ENCODE results near the gene ATAD3B. TPM values are rescaled to one million over a fixed set of nuclear protein-coding genes. Genes with fewer than 3 reads are reported as not detected.
A peak's percentile ranks its signal among the peaks of the same experiment; 100 is the strongest.
"Not testable (repeated sequence)": the region's sequence is repeated elsewhere in the genome, so short reads cannot be mapped to it uniquely, and the experiment has no call there.

Gene ATAD3B
- total RNA-seq, 1 experiment from 2014 or later, result 68.9 TPM

DNA sequence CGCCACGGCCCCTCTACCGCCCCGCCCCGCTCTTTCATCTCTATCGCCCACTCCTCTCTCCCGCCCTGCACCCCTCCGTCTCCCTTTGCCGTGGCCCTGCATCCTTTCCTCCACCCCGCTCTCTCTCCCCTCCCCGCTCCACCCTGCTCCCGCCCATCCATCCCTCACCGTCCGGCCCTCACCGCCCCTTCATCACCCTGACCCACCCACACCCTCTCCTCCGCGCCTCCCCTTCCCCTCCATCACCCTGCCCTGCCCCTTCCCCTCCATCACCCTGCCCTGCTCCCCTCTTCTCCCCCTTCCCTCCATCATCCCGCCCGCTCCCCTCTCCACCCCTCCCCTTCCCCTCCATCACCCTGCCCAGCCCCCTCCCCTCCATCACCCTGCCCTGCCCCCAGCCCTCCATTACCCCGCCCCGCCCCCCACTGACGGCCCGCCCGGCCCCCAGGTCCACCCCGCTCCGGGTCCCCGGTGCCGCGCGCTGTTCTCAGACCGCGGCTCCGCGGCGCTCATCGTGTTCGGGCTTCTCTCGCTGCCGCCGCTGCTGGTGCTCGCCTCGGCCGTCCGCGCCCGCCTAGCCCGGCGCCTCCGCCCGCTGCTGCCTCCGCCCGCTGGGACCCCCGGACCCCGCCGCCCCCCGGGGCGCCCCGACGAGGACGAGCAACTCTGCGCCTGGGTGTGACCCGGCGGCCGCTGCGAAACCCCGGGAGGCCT is 44.3 kb upstream of the ATAD3B start:
- TF ChIP-seq, protein P1, sequence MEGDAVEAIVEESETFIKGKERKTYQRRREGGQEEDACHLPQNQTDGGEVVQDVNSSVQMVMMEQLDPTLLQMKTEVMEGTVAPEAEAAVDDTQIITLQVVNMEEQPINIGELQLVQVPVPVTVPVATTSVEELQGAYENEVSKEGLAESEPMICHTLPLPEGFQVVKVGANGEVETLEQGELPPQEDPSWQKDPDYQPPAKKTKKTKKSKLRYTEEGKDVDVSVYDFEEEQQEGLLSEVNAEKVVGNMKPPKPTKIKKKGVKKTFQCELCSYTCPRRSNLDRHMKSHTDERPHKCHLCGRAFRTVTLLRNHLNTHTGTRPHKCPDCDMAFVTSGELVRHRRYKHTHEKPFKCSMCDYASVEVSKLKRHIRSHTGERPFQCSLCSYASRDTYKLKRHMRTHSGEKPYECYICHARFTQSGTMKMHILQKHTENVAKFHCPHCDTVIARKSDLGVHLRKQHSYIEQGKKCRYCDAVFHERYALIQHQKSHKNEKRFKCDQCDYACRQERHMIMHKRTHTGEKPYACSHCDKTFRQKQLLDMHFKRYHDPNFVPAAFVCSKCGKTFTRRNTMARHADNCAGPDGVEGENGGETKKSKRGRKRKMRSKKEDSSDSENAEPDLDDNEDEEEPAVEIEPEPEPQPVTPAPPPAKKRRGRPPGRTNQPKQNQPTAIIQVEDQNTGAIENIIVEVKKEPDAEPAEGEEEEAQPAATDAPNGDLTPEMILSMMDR (conservative IDR thresholded peaks at IDR 0.05; ENCODE audit: low read depth, low read length), result no peak
- no peak for TF ChIP-seq EZH2 (IDR thresholded peaks at IDR 0.05; ENCODE audit: borderline replicate concordance, low read depth, low read length, poor library complexity, severe bottlenecking)
- BruUV-seq (replicated peaks), result no TSS peak
- Histone ChIP-seq H3K9me3 (ENCODE audit: low read depth, low read length, poor library complexity, severe bottlenecking) (no peaks in the 10 kb centered on the region), H3K27me3 (replicated peaks; ENCODE audit: insufficient read depth, low read depth, low read length, poor library complexity) (no peaks in the 10 kb centered on the region), H3K4me3 (ENCODE audit: low read depth, low read length, poor library complexity, severe bottlenecking) (peak overlapping the region; percentile 50), H3K36me3 (ENCODE audit: insufficient read depth, low read length, poor library complexity, severe bottlenecking) (no peaks in the 10 kb centered on the region), H3K27ac (ENCODE audit: low read depth, low read length, poor library complexity, severe bottlenecking) (no peak overlapping the region), H3K4me1 (ENCODE audit: insufficient read depth, low read length, poor library complexity, severe bottlenecking) (no peaks in the 10 kb centered on the region)
- DNase-seq (ENCODE audit: low spot score), result no peak
- POLR2A ChIA-PET (ENCODE audit: low non-redundant PET), result no interaction called here
- intact Hi-C loops (cut with micrococcal nuclease; ENCODE audit: unreplicated experiment), result no loop called here
- CTCF ChIA-PET, result no interaction called here

DNA sequence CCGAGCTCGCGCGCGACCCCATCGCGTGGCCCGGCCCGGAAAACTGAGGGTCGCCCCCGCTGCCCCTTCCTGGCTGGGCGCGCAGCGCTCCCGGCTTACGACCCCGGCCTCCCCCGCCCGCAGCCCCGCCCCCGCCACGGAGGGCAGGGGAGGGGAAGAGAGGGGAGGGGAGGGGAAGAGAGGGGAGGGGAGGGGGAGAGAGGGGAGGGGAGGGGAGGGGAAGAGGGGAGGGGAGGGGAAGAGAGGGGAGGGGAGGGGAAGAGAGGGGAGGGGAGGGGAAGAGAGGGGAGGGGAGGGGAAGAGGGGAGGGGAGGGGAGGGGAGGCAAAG is 43.8 kb upstream of the ATAD3B start:
- no peak for TF ChIP-seq EZH2 (IDR thresholded peaks at IDR 0.05; ENCODE audit: borderline replicate concordance, low read depth, low read length, poor library complexity, severe bottlenecking)
- TF ChIP-seq, protein P1 (conservative IDR thresholded peaks at IDR 0.05; ENCODE audit: low read depth, low read length), result no peak
- intact Hi-C loops (cut with micrococcal nuclease; ENCODE audit: unreplicated experiment), result no loop called here
- DNase-seq (ENCODE audit: low spot score), result no peak
- peak overlapping the region; percentile 50 for H3K4me3 ChIP-seq (ENCODE audit: low read depth, low read length, poor library complexity, severe bottlenecking)
- H3K27me3 ChIP-seq (replicated peaks; ENCODE audit: insufficient read depth, low read depth, low read length, poor library complexity), result no peaks in the 10 kb centered on the region
- CTCF ChIA-PET, result no interaction called here
- H3K4me1 ChIP-seq (ENCODE audit: insufficient read depth, low read length, poor library complexity, severe bottlenecking), result no peaks in the 10 kb centered on the region
- no peaks in the 10 kb centered on the region for H3K36me3 ChIP-seq (ENCODE audit: insufficient read depth, low read length, poor library complexity, severe bottlenecking)
- H3K9me3 ChIP-seq (ENCODE audit: low read depth, low read length, poor library complexity, severe bottlenecking), result no peaks in the 10 kb centered on the region
- BruUV-seq (replicated peaks), result no TSS peak
- H3K27ac ChIP-seq (ENCODE audit: low read depth, low read length, poor library complexity, severe bottlenecking), result no peak overlapping the region
- POLR2A ChIA-PET (ENCODE audit: low non-redundant PET), result interaction anchor here (0.6 kb wide), 1 partner anchor 481 kb away, joined by 5 read pairs; no protein-coding TSS in a partner anchor

DNA sequence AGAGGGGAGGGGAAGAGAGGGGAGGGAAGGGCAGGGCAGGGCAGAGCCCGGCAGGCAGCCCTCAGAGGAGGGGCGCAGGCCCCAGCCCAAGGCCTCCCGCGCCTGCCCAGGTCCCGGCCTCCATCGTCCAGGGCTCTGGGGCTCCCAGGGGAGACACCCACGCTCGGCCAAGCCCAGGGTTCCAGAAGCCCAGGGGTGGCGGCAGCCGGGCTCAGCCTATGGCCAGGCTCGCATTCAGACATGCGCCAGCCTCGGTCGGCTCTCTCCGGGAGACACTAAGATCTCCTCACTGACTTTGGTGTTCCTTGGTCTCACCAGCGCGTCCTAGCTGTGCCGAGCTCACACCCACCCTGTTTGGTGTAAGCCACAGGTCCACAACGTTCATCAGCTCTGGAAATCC is 43.4 kb upstream of the ATAD3B start:
- H3K9me3 ChIP-seq (ENCODE audit: low read depth, low read length, poor library complexity, severe bottlenecking), result no peaks in the 10 kb centered on the region
- H3K4me1 ChIP-seq (ENCODE audit: insufficient read depth, low read length, poor library complexity, severe bottlenecking), result no peaks in the 10 kb centered on the region
- no peak overlapping the region for H3K27ac ChIP-seq (ENCODE audit: low read depth, low read length, poor library complexity, severe bottlenecking)
- no peak for DNase-seq (ENCODE audit: low spot score)
- ChIA-PET CTCF (no interaction called here), POLR2A (ENCODE audit: low non-redundant PET) (interaction anchor here (0.6 kb wide), 1 partner anchor 481 kb away, joined by 5 read pairs; no protein-coding TSS in a partner anchor)
- no peaks in the 10 kb centered on the region for H3K36me3 ChIP-seq (ENCODE audit: insufficient read depth, low read length, poor library complexity, severe bottlenecking)
- no peaks in the 10 kb centered on the region for H3K27me3 ChIP-seq (replicated peaks; ENCODE audit: insufficient read depth, low read depth, low read length, poor library complexity)
- intact Hi-C loops (cut with micrococcal nuclease; ENCODE audit: unreplicated experiment), result no loop called here
- no peak for TF ChIP-seq EZH2 (IDR thresholded peaks at IDR 0.05; ENCODE audit: borderline replicate concordance, low read depth, low read length, poor library complexity, severe bottlenecking)
- TF ChIP-seq, protein P1 (conservative IDR thresholded peaks at IDR 0.05; ENCODE audit: low read depth, low read length), result no peak
- no peak overlapping the region for H3K4me3 ChIP-seq (ENCODE audit: low read depth, low read length, poor library complexity, severe bottlenecking)
- BruUV-seq (replicated peaks), result no TSS peak

DNA sequence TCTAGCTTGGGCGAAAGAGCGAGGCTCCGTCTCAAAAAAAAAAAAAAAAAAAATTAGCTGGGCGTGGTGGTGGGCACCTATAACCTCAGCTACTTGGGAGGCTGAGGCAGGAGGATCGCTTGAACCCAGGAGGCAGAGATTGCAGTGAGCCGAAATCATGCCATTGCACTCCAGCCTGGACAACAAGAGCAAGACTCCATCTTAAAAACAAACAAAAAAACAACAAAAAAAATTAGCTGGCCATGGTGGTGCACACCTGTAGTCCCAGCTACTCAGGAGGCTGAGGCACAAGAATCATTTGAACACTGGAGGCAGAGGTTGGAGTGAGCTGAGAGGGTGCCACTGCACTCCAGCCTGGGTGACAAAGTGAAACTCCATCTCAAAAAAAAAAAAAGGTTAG is 42.6 kb upstream of the ATAD3B start:
- H3K9me3 ChIP-seq (ENCODE audit: low read depth, low read length, poor library complexity, severe bottlenecking); H3K36me3 ChIP-seq (ENCODE audit: insufficient read depth, low read length, poor library complexity, severe bottlenecking); H3K4me3 ChIP-seq (ENCODE audit: low read depth, low read length, poor library complexity, severe bottlenecking); BruUV-seq (replicated peaks); CTCF ChIA-PET; H3K27me3 ChIP-seq (replicated peaks; ENCODE audit: insufficient read depth, low read depth, low read length, poor library complexity); H3K4me1 ChIP-seq (ENCODE audit: insufficient read depth, low read length, poor library complexity, severe bottlenecking); intact Hi-C loops (cut with micrococcal nuclease; ENCODE audit: unreplicated experiment); H3K27ac ChIP-seq (ENCODE audit: low read depth, low read length, poor library complexity, severe bottlenecking); DNase-seq (ENCODE audit: low spot score): not testable (repeated sequence)
- POLR2A ChIA-PET (ENCODE audit: low non-redundant PET), result interaction anchor here (0.7 kb wide), 1 partner anchor 18 kb away, joined by 5 read pairs; no protein-coding TSS in a partner anchor

Data from A673 (cell line).